Inflammatory macrophage treated with lipopolysaccharide for 4 hours (primary cell): ENCODE measurements around the gene FBXO10.
"Not testable (repeated sequence)": the region's sequence is repeated elsewhere in the genome, so short reads cannot be mapped to it uniquely, and the experiment has no call there.

ENCODE experiments used
- DNase-seq: peaks from one replicate; pipeline ENCODE4 v3.0.0-alpha.2; 2020

Gene FBXO10

DNA sequence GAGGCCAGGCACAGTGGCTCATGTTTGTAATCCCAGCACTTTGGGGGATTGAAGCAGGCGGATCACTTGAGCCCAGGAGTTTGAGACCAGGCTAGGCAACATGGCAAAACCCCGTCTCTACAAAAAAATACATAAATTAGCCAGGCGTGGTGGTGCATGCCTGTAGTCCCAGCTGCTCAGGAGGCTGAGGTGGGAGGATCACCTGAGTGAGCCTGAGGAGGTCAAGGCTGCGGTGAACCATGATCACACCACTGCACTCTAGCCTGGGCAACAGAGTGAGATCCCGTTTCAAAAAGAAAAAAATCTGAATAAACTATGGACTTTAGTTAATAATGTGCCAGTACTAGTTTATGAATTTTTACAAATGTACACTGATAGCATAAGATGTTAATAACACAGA lies 66.1 kb downstream of the FBXO10 start:
- DNase-seq, result not testable (repeated sequence)

- no peak for DNase-seq
Measured at GRCh38 chr9:37509536-37509935, 66.6 kb downstream of the FBXO10 start.

- no peak for DNase-seq
Measured at GRCh38 chr9:37508834-37509206, 67.4 kb downstream of the FBXO10 start.

DNA sequence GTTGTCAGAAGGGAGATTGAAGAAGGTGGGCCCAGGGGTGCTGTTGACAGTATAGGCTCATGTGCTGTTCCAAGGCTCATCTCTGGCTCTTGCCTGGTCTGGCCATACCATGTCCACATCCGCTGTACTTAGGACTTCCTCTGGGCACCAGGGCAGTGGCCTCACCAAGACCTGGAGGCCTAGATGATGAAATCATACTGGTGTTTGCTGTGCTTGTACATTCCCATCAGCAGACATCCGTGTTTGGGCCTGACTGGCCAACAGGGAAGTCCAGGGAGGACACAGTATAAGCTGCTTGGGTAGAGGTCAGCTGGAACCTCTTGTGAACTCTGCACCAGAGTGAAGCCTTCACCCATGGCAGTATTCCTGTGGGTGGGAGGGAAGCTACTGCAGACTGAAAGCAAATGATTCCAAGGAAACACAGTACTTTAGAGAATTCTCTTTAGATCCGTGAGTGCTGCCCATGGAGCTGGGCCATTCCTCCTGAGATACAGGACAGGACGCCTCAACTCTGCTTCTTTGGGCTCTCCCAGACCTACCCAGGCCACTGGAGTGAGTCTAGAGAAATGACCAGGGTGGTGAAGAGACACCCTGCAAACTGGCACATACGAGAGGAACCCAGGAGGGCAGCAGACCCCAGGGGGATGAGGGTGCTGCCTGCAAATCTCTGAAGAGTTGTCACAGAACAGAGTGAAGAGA lies 67.9 kb downstream of the FBXO10 start:
- DNase-seq, result no peak

DNA sequence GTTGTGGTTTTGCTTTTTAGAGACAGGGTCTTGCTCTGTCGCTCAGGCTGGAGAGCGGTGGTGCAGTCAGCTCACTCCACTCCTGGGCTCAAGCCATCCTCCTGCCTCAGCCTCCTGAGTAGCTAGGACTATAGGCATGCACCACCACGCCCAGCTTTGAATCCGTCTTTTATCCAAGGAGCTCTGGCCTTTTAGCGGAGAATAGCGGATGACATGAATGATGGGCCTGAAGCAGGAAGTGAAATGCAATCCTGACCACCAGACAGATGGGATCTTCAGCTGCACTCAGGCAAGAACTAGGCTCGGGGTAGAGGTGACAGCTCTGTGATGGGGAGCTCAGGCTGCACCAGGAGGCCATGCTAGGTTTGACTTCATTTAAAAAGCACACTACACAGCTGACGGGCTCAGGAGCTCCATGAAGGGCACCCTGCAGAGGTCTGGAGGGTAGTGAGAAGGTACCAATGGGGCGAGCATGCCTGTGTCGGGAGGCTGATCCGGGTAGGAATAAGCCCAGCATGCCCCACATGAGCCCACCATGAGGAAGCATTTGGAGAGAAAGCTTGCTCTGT lies 68.5 kb downstream of the FBXO10 start:
- no peak for DNase-seq

DNA sequence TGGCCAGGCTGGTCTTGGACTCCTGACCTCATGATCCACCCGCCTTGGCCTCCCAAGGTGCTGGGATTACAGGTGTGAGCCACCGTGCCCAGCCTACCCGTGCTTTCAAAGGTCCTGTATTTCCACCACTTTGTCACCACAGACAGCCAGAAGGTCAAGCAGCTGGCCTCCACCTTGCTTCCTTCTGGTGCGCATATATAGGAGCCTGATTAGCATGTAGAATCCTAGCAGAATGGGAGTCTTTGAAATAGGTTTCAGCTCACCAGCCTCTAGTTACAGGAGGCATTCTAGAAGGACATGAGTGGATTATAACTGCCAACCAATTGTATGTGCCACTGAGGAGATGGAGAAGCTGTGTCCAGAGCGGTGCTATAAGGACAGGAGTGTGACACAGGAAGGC lies 71.6 kb downstream of the FBXO10 start:
- DNase-seq, result no peak

DNA sequence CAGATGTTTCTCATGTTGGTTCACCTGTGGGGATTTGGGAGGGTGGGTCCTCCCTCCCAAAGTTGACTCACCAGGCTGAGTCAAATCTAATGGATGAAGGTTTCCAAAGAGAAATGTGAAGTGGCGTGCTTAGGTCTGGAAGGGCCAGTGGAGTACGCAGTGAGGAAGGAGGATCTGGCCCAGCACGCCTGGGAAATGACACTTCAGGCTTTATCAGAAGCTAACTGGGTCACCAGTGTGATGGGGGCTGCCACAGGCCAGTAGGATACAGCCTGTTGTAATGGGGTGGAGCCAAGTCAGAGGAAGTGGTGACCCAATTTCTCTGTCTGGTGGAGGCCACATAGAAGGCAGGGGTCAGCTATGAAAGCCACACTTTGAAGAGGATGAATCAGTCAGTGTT lies 72.4 kb downstream of the FBXO10 start:
- DNase-seq, result no peak

DNA sequence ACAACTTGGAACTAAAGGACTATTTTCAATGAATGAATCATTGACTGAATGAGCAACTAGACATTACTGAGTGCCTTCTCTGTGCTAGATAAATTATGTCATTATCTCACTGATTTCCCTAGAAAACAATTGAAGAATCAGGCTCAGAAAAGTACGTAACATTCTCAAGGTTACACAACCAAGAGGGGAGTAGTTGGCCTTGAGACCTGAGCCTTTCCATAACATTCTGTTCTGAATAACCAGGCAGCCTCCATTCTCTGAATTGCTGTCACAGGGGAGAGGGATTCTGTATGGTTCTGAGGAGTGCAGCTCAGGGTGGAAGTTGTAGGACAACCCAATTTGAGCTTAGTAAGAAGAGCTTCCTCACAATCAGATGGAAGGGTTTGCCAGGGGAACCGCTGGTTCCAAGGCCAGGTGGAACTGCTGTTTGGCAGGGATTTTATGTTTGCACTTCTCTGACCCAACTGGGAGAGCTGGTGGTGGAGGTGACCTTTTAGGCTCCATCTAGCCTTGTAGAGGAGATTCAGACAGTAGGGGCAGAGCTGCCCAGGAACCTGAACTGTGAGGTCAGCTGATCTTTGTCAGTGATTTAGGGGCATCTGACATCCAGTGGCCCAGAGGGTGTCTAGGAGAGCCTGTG lies 74.1 kb downstream of the FBXO10 start:
- DNase-seq, result no peak

- no peak for DNase-seq
Measured at GRCh38 chr9:37499297-37499696, 76.9 kb downstream of the FBXO10 start.

DNA sequence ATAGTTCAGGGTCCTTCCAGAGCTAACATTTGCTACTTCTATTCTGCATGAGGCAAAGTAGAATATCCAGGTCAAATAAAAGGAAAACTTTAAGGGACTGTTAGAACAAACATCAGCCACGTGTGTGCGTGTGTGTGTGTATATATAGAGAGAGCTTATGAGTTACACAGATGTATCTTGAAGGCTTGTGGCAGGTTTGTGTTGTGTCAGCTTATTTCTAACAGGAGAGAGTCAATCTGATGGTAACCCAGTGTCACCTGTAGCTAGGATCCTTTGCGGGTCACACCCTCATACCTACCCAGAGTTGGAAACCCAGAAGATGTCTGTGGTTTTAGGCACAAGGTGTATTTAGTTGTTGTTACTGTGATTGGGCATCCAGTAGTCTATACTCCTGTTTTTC lies 77.7 kb downstream of the FBXO10 start:
- no peak for DNase-seq

DNA sequence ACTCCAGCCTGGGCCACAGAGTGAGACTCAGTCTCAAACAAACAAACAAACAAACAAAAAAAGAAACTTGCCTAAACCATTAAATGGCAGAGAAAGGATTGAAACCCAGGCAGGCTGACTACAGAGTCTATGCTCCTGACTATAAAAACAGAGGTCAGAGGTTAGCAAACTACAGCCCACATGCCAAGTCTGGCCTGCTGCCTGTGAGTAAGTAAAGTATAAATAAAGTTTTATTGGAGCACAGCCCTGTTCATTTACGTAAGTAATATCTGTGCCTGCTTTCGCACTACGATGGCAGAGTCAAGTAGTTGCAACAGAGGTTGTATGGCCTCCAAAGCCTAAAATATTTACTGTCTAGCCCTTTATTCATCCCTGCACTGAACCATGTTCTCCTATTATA lies 78.9 kb downstream of the FBXO10 start:
- no peak for DNase-seq

GRCh38 chr9:37496020-37496419 lies 80.2 kb downstream of the FBXO10 start:
- no peak for DNase-seq

- no peak for DNase-seq
Measured at GRCh38 chr9:37495571-37495970, 80.6 kb downstream of the FBXO10 start.

GRCh38 chr9:37491939-37492338 lies 84.2 kb downstream of the FBXO10 start:
- DNase-seq, result no peak

DNA sequence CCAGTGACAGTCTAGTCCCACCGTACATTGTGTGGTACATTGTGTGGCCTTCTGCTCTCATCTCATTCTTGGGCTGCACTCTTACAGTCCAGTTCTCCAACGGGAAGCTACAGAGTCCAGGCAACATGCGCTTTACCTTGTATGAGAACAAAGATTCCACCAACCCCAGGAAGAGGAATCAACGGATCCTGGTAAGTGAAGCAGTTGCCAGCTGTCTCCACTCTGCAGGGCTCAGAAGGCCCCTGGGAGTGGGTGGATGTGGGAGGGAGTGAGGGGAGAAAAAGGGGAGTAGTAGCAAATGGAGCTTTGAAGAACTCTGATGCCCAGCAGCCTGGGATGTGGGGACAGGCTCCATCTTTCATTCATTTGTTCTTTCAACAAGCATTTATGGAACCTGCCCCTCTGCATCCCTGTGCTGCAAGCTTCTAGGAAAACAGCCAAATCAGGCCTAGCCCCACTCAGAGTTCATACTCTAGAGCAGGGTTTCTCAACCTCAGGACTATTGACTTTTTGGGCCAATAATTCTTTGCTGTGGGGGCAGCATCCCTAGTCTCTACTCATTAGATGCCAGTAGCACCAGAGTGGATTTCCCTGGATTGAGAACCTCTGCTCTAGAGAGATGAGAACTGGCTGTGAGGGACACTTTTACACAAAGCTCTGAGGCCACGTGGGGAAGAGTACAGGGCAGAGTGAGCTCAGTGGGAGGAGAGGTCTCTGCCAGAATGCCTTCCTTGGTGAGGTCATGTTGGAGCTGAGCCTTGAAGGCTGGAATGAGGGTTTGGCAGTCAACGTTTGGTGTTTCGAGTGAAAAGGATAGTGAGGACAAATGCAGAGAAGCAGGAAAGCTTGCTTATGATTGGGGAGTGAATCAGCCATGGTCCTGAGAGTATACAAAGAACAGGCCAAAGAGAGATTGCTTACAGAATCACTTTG lies 89.3 kb downstream of the FBXO10 start:
- DNase-seq, result peak; percentile 6

GRCh38 chr9:37486256-37486615 lies 89.9 kb downstream of the FBXO10 start:
- no peak for DNase-seq

DNA sequence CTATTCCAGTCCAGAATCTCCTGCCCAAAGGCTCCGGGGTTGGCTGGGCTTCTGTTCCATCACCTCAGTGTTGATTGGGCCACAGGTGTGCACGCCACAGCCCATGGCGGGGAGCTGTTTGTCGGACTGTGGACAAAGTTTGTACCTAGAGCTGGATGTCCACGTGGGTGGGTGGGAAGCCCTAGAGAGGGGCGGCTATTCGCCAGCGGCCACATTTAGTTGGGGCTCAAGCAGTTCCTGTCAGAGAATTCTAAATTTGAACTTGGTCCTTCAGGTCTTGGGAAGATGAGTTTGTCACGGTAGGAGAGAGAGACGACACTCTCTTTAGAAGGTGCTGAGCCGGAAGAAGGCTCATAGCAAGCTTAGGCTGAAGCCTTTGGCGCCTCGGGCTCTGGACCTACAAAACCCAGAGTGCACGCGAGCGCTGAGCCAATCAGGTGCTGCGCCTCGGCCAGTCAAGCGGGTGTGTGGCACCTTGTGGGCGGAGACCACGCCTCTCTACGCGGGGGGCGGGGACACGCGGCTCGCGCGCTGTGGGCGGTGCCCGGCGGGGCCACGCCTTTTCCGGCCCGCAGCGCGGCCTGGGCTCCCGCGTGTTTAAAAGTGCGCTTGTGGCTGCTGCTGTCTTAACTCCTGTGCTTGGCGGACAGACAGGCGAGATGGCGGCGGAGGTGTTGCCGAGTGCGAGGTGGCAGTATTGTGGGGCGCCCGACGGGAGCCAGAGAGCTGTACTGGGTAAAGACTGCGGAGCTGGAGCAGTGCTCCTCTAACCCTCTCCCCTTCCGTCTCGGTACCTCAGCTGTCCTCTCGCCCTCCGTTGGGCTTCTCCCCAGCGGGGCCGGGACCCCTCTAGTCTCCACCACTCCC lies 90.6 kb downstream of the FBXO10 start, which contains the start of gene POLR1E:
TSS of gene POLR1E (plus strand) at position 560 of the 867 bp plus-strand sequence. CDS start at position 660, 100 bp downstream.
- DNase-seq, result peak; percentile 94

DNA sequence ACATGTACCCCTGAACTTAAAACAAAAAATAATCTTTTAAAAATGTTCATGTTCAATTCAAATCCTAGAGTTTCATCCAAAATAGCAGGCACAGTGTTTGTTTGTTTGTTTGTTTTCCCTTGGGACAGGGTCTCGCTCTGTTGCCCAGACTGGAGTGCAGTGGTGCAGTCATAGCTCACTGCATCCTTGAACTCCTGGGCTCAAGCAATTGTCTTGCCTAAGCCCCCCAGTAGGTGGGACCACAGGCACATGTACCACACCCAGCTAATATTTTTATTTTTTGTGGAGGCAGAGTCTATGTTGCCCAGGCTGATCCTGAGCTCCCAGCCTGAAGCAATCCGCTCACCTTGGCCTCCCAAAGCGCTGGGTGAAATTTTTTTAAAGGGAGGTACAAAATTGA lies 95.4 kb downstream of the FBXO10 start:
- DNase-seq, result no peak

- DNase-seq, result not testable (repeated sequence)
Measured at GRCh38 chr9:37477987-37478619, 98.1 kb downstream of the FBXO10 start.

DNA sequence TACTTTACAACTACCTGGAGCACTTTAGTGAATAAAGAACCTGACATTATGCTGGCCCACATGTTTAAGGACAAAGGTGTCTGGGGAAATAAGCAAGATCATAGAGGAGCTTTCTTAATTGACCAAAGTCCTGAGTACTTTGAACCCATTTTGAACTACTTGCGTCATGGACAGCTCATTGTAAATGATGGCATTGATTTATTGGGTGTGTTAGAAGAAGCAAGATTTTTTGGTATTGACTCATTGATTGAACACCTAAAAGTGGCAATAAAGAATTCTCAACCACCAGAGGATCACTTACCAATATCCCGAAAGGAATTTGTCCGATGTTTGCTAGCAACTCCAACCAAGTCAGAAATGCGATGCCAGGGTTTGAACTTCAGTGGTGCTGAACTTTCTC lies 98.7 kb downstream of the FBXO10 start:
- DNase-seq, result not testable (repeated sequence)

- no peak for DNase-seq
Measured at GRCh38 chr9:37476930-37477329, 99.2 kb downstream of the FBXO10 start.

- DNase-seq, result no peak
Measured at GRCh38 chr9:37474438-37474837, 101.7 kb downstream of the FBXO10 start.
